ENCODE measurements around the gene BRK1.
"Not testable (repeated sequence)": the region's sequence is repeated elsewhere in the genome, so short reads cannot be mapped to it uniquely, and the experiment has no call there.

The BRK1 gene

DNA sequence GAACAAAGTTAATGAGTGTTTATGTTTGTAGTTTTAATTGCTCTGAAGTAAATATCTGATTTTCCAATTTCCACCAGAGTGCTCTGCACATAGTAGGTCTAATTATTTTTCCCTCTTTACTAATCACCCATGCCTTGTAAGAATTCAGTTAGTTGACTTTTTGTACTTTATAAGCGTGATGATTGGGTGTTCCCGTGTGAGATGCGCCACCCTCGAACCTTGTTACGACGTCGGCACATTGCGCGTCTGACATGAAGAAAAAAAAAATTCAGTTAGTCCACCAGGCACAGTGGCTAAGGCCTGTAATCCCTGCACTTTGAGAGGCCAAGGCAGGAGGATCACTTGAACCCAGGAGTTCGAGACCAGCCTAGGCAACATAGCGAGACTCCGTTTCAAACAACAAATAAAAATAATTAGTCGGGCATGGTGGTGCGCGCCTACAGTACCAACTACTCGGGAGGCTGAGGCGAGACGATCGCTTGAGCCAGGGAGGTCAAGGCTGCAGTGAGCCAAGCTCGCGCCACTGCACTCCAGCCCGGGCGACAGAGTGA is 25.6 kb downstream of the BRK1 start:
- no peak overlapping the region for H3K4me3 ChIP-seq (ENCODE audit: insufficient read depth, low read depth, low read length)
- H3K27ac ChIP-seq (ENCODE audit: insufficient read depth, low read depth, low read length, poor library complexity, severe bottlenecking) = no peak overlapping the region
- peaks cover 8% of the 10 kb centered on the region for H3K36me3 ChIP-seq (ENCODE audit: control insufficient read depth, insufficient read depth, low read length)
- WGBS, 2 experiments = 90 to 91% methylated on average over 23 of the region's 23 CpGs
- H3K9me3 ChIP-seq (ENCODE audit: control insufficient read depth, low read length) = no peaks in the 10 kb centered on the region
- H3K27me3 ChIP-seq (ENCODE audit: control insufficient read depth, insufficient read depth, low read length, poor library complexity, severe bottlenecking) = no peaks in the 10 kb centered on the region
- H3K4me1 ChIP-seq (ENCODE audit: control insufficient read depth, insufficient read depth, low read length) = no peaks in the 10 kb centered on the region

- Histone ChIP-seq H3K27me3 (ENCODE audit: control insufficient read depth, insufficient read depth, low read length, poor library complexity, severe bottlenecking) (no peaks in the 10 kb centered on the region), H3K4me1 (ENCODE audit: control insufficient read depth, insufficient read depth, low read length) (no peaks in the 10 kb centered on the region), H3K4me3 (ENCODE audit: insufficient read depth, low read depth, low read length) (peak overlapping the region; percentile 54), H3K36me3 (ENCODE audit: control insufficient read depth, insufficient read depth, low read length) (peaks cover 8% of the 10 kb centered on the region), H3K27ac (ENCODE audit: insufficient read depth, low read depth, low read length, poor library complexity, severe bottlenecking) (no peak overlapping the region), H3K9me3 (ENCODE audit: control insufficient read depth, low read length) (no peaks in the 10 kb centered on the region)
- WGBS, 2 experiments = 87 to 89% methylated on average over 29 of the region's 29 CpGs
These were observed 27.5 kb downstream of the BRK1 start for GRCh38 chr3:10142707-10143560.

- Histone ChIP-seq H3K27ac (ENCODE audit: insufficient read depth, low read depth, low read length, poor library complexity, severe bottlenecking) (no peak overlapping the region), H3K36me3 (ENCODE audit: control insufficient read depth, insufficient read depth, low read length) (peaks cover 20% of the 10 kb centered on the region), H3K9me3 (ENCODE audit: control insufficient read depth, low read length) (no peaks in the 10 kb centered on the region), H3K4me3 (ENCODE audit: insufficient read depth, low read depth, low read length) (no peak overlapping the region), H3K27me3 (ENCODE audit: control insufficient read depth, insufficient read depth, low read length, poor library complexity, severe bottlenecking) (no peaks in the 10 kb centered on the region), H3K4me1 (ENCODE audit: control insufficient read depth, insufficient read depth, low read length) (no peaks in the 10 kb centered on the region)
- WGBS, 2 experiments = 88 to 96% methylated on average over 4 of the region's 4 CpGs
These were observed 30.2 kb downstream of the BRK1 start for GRCh38 chr3:10145685-10146084.

DNA sequence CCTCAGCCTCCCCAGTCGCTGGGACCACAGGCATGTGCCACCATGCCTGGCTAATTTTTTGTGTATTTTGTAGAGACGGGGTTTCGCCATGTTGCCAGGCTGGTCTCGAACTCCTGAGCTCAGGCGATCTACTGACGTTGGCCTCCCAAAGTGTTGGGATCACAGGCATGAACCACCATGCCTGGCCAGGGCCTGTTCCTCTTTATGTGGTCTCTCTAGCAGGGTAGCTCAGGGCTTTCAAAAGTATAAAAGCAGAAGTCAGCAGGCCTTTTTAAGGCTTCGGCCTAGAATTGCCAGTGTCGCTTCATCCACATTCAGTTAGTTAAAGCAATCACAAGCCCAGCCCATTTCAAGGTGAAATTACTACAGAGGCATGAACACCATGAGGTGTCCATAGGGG is 33.8 kb downstream of the BRK1 start:
- WGBS, 2 experiments = 93 to 97% methylated on average over 8 of the region's 8 CpGs
- H3K27ac ChIP-seq (ENCODE audit: insufficient read depth, low read depth, low read length, poor library complexity, severe bottlenecking) = no peak overlapping the region
- no peaks in the 10 kb centered on the region for H3K4me1 ChIP-seq (ENCODE audit: control insufficient read depth, insufficient read depth, low read length)
- H3K36me3 ChIP-seq (ENCODE audit: control insufficient read depth, insufficient read depth, low read length) = peaks cover 22% of the 10 kb centered on the region
- H3K27me3 ChIP-seq (ENCODE audit: control insufficient read depth, insufficient read depth, low read length, poor library complexity, severe bottlenecking) = no peaks in the 10 kb centered on the region
- no peak overlapping the region for H3K4me3 ChIP-seq (ENCODE audit: insufficient read depth, low read depth, low read length)
- H3K9me3 ChIP-seq (ENCODE audit: control insufficient read depth, low read length) = no peaks in the 10 kb centered on the region

DNA sequence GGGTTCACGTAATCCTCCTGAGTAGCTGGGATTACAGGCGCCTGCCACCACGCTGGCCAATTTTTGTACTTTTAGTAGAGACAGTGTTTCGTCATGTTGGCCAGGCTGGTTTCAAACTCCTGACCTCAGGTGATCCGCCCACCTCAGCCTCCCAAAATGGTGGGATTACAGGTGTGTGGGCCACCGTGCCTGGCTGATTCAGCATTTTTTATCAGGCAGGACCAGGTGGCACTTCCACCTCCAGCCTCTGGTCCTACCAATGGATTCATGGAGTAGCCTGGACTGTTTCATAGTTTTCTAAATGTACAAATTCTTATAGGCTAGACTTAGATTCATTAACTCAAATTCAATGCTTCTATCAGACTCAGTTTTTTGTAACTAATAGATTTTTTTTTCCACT is 35.5 kb downstream of the BRK1 start:
- WGBS, 2 experiments = 86 to 90% methylated on average over 6 of the region's 6 CpGs
- Histone ChIP-seq H3K36me3 (ENCODE audit: control insufficient read depth, insufficient read depth, low read length) (peaks cover 15% of the 10 kb centered on the region), H3K4me3 (ENCODE audit: insufficient read depth, low read depth, low read length) (no peak overlapping the region), H3K9me3 (ENCODE audit: control insufficient read depth, low read length) (no peaks in the 10 kb centered on the region), H3K4me1 (ENCODE audit: control insufficient read depth, insufficient read depth, low read length) (no peaks in the 10 kb centered on the region), H3K27ac (ENCODE audit: insufficient read depth, low read depth, low read length, poor library complexity, severe bottlenecking) (no peak overlapping the region), H3K27me3 (ENCODE audit: control insufficient read depth, insufficient read depth, low read length, poor library complexity, severe bottlenecking) (no peaks in the 10 kb centered on the region)

DNA sequence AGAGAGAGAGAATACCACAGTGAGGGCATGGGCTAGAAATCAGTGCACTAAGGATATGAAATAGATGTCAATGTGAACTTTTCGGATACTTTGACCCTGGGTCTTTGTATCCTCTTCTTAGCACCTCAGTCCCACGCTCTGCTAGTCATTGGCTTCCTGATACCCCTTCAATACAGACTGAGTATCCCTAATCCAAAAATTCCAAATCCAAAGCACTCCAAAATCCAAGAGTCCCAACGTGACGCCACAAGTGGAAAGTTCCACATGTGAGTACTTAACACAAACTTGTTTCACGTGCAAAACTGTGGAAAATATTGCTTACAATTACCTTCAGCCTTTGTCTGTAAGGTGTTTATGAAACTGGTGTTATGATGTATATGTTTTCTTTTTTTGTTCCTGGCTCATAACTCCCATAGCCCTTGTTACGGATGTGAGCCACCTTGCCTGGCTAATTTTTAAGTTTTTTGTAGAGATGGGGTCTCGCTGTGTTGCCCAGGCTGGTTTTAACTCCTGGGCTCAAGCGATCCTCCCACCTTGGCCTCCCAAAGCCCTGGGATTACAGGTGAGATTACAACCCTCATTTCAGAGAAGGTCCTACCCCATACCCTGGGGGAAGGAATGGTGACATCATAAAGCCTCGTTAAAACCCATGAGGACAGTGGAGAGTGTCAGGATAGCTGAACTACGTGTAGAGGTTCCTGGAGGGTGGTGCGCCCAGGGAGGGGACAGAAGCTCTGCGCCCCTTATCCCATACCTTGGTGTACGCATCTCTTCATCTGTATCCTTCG is 39.1 kb downstream of the BRK1 start:
- H3K27me3 ChIP-seq (ENCODE audit: control insufficient read depth, insufficient read depth, low read length, poor library complexity, severe bottlenecking) = no peaks in the 10 kb centered on the region
- no peak overlapping the region for H3K27ac ChIP-seq (ENCODE audit: insufficient read depth, low read depth, low read length, poor library complexity, severe bottlenecking)
- no peaks in the 10 kb centered on the region for H3K4me1 ChIP-seq (ENCODE audit: control insufficient read depth, insufficient read depth, low read length)
- H3K9me3 ChIP-seq (ENCODE audit: control insufficient read depth, low read length) = no peaks in the 10 kb centered on the region
- no peak overlapping the region for H3K4me3 ChIP-seq (ENCODE audit: insufficient read depth, low read depth, low read length)
- 95 to 96% methylated on average over 14 of the region's 14 CpGs for WGBS, 2 experiments
- peaks cover 12% of the 10 kb centered on the region for H3K36me3 ChIP-seq (ENCODE audit: control insufficient read depth, insufficient read depth, low read length)

DNA sequence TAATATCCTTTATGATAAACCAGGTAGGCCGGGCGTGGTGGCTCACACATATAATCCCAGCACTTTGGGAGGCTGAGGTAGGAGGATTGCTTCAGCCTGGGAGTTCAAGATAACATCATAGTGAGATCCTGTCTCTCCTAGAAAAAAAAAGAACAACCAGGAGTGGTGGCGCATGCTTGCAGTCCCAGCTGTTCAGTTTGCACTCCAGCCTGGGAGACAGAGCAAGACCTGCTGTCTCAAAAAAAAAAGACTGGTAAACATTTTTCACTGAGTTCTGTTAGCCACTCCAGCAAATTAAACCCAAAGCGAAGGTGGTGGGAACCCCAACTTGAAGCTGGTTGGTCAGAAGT is 39.6 kb downstream of the BRK1 start:
- no peak overlapping the region for H3K4me3 ChIP-seq (ENCODE audit: insufficient read depth, low read depth, low read length)
- peaks cover 9% of the 10 kb centered on the region for H3K36me3 ChIP-seq (ENCODE audit: control insufficient read depth, insufficient read depth, low read length)
- no peaks in the 10 kb centered on the region for H3K27me3 ChIP-seq (ENCODE audit: control insufficient read depth, insufficient read depth, low read length, poor library complexity, severe bottlenecking)
- no peak overlapping the region for H3K27ac ChIP-seq (ENCODE audit: insufficient read depth, low read depth, low read length, poor library complexity, severe bottlenecking)
- no peaks in the 10 kb centered on the region for H3K4me1 ChIP-seq (ENCODE audit: control insufficient read depth, insufficient read depth, low read length)
- H3K9me3 ChIP-seq (ENCODE audit: control insufficient read depth, low read length) = no peaks in the 10 kb centered on the region
- 96 to 98% methylated on average over 4 of the region's 4 CpGs for WGBS, 2 experiments

DNA sequence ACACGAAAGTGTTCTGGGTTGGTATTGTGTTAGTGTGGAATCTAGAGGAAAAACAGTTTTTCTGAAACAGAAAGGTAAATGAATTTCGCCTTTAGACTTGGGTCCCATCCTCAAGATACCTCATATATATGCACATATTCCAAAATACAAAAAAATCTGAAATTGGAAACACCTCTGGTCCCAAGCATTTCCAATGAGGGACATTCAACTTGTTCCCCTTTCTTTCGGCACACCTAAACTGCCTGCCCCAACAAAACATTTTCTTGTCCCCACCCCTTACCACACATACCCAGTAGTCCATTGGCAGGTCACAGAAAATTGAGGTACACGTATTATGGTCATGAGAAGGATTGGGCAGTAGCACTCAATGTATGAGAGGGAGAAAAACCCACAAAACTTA is 40.2 kb downstream of the BRK1 start:
- WGBS, 2 experiments = 91 to 96% methylated on average over 4 of the region's 4 CpGs
- Histone ChIP-seq H3K4me1 (ENCODE audit: control insufficient read depth, insufficient read depth, low read length) (no peaks in the 10 kb centered on the region), H3K27ac (ENCODE audit: insufficient read depth, low read depth, low read length, poor library complexity, severe bottlenecking) (no peak overlapping the region), H3K4me3 (ENCODE audit: insufficient read depth, low read depth, low read length) (no peak overlapping the region), H3K9me3 (ENCODE audit: control insufficient read depth, low read length) (no peaks in the 10 kb centered on the region), H3K36me3 (ENCODE audit: control insufficient read depth, insufficient read depth, low read length) (peaks cover 4% of the 10 kb centered on the region), H3K27me3 (ENCODE audit: control insufficient read depth, insufficient read depth, low read length, poor library complexity, severe bottlenecking) (no peaks in the 10 kb centered on the region)

DNA sequence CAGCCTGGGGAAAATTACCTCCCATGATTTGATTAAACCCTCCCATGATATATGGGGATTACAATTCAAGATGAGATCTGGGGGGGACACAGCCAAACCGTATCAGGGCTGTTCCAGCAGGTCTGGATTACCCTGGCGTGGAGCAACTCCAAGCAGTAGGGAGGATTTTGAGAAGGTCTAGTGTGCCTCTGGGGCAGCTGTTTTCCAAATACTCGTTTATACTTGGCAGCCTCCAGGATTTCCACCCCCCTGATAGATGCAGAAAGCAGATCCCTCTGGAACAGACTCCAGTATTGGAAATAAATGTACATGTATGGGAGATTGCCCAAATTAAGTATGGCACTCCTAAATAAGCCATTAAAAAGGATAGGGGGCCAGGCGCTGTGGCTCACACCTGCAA is 41.6 kb downstream of the BRK1 start:
- no peak overlapping the region for H3K4me3 ChIP-seq (ENCODE audit: insufficient read depth, low read depth, low read length)
- whole genome bisulfite sequencing, 2 experiments = 91 to 92% methylated on average over 4 of the region's 4 CpGs
- H3K27me3 ChIP-seq (ENCODE audit: control insufficient read depth, insufficient read depth, low read length, poor library complexity, severe bottlenecking) = no peaks in the 10 kb centered on the region
- no peak overlapping the region for H3K27ac ChIP-seq (ENCODE audit: insufficient read depth, low read depth, low read length, poor library complexity, severe bottlenecking)
- H3K36me3 ChIP-seq (ENCODE audit: control insufficient read depth, insufficient read depth, low read length) = peaks cover 3% of the 10 kb centered on the region
- H3K9me3 ChIP-seq (ENCODE audit: control insufficient read depth, low read length) = no peaks in the 10 kb centered on the region
- H3K4me1 ChIP-seq (ENCODE audit: control insufficient read depth, insufficient read depth, low read length) = no peaks in the 10 kb centered on the region

DNA sequence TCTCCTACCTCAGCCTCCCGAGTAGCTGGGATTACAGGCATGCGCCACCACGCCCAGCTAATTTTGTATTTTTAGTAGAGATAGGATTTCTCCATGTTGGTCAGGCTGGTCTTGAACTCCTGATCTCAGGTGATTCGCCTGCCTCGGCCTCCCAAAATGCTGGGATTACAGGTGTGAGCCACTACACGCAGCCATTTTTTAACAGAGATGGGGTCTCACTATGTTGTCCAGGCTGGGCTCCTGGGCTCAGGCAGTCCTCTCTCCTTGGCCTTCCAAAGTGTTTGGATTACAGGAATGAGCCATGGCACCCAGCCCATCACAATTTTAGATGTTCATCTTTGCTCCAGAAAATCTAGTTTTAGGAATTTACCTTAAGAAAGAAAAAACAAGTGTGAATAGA is 43.1 kb downstream of the BRK1 start:
- H3K27ac ChIP-seq (ENCODE audit: insufficient read depth, low read depth, low read length, poor library complexity, severe bottlenecking); H3K27me3 ChIP-seq (ENCODE audit: control insufficient read depth, insufficient read depth, low read length, poor library complexity, severe bottlenecking); H3K36me3 ChIP-seq (ENCODE audit: control insufficient read depth, insufficient read depth, low read length); H3K4me1 ChIP-seq (ENCODE audit: control insufficient read depth, insufficient read depth, low read length); H3K4me3 ChIP-seq (ENCODE audit: insufficient read depth, low read depth, low read length); H3K9me3 ChIP-seq (ENCODE audit: control insufficient read depth, low read length): not testable (repeated sequence)
- 91 to 95% methylated on average over 6 of the region's 6 CpGs for WGBS, 2 experiments
